ENCODE data around the gene DCST1. TPM values are rescaled to one million over a fixed set of nuclear protein-coding genes. Genes with fewer than 3 reads are reported as not detected.
A peak's percentile ranks its signal among the peaks of the same experiment; 100 is the strongest.

Gene DCST1
- polyA plus RNA-seq, 1 donor = not detected

- DNase-seq = peak; percentile 99
Measured at GRCh38 chr1:155001675-155002463, 31.8 kb upstream of the DCST1 start.

GRCh38 chr1:155002464-155003226 is 31.0 kb upstream of the DCST1 start, which contains the start of gene ZBTB7B:
Gene ZBTB7B (plus strand): TSS chr1:155002802. CDS start chr1:155014661, 11,859 bp downstream.
- peak; percentile 37 for DNase-seq

- peak; percentile 48 for DNase-seq
Measured at GRCh38 chr1:155003227-155003765, 30.3 kb upstream of the DCST1 start.

- DNase-seq = peak; percentile 52
Measured at GRCh38 chr1:155003766-155004351, 29.8 kb upstream of the DCST1 start.

- no peak for DNase-seq
Measured at GRCh38 chr1:155004352-155005075, 29.1 kb upstream of the DCST1 start.

GRCh38 chr1:155005076-155006011 is 28.3 kb upstream of the DCST1 start:
- DNase-seq = no peak

GRCh38 chr1:155006601-155007101 is 27.0 kb upstream of the DCST1 start:
- DNase-seq = no peak

GRCh38 chr1:155007251-155007828 is 26.3 kb upstream of the DCST1 start:
- no peak for DNase-seq

GRCh38 chr1:155008015-155008941 is 25.3 kb upstream of the DCST1 start:
- DNase-seq = no peak

GRCh38 chr1:155009221-155009711 is 24.4 kb upstream of the DCST1 start:
- DNase-seq = no peak

GRCh38 chr1:155009742-155010141 is 23.9 kb upstream of the DCST1 start:
- DNase-seq = no peak

- DNase-seq = no peak
Measured at GRCh38 chr1:155010211-155010918, 23.3 kb upstream of the DCST1 start.

- DNase-seq = no peak
Measured at GRCh38 chr1:155011004-155011416, 22.6 kb upstream of the DCST1 start.

- DNase-seq = no peak
Measured at GRCh38 chr1:155011437-155012025, 22.1 kb upstream of the DCST1 start.

GRCh38 chr1:155012026-155012546 is 21.5 kb upstream of the DCST1 start:
- DNase-seq = no peak

GRCh38 chr1:155012776-155013602 is 20.6 kb upstream of the DCST1 start:
- DNase-seq = no peak

GRCh38 chr1:155013632-155014031 is 20.0 kb upstream of the DCST1 start:
- DNase-seq = no peak
